Tibial artery (tissue), 4 donors: ENCODE data around the gene ZNF813.
A peak's percentile ranks its signal among the peaks of the same experiment; 100 is the strongest.
"Not testable (repeated sequence)": the region's sequence is repeated elsewhere in the genome, so short reads cannot be mapped to it uniquely, and the experiment has no call there.

Experiments
- DNase-seq, 2 donors: peaks; one replicate each; pipeline ENCODE4 v3.0.0-alpha.2; 2019
- H3K27ac ChIP-seq, 2 donors: fragments of 200-600 bp; sonication (generic) in 1 of 2; 1 replicate in 1 of 2; 2 replicates in 1 of 2; pipeline ENCODE4 v1.5.1; 2018 to 2019; ENCODE audit warnings: mild to moderate bottlenecking in 1 of 2
- H3K27me3 ChIP-seq, 2 donors: fragments of 200-600 bp; sonication (generic) in 1 of 2; one replicate each; pipeline versions ENCODE4 v1.5.1 to v1.6.0; 2016 to 2019
- H3K36me3 ChIP-seq, 3 donors: fragments of 200-600 bp; sonication (generic) in 2 of 3; one replicate each; pipeline ENCODE4 v1.5.1; 2016 to 2019; ENCODE audit warnings: mild to moderate bottlenecking in 2 of 3
- H3K4me1 ChIP-seq, 4 donors: fragments of 200-600 bp; sonication (generic) in 2 of 4; 1 replicate in 3 of 4; 2 replicates in 1 of 4; pipeline ENCODE4 v1.5.1; 2016 to 2019
- H3K4me3 ChIP-seq, 2 donors: fragments of 200-600 bp; sonication (generic) in 1 of 2; 1 replicate in 1 of 2; 2 replicates in 1 of 2; pipeline ENCODE4 v1.5.1; 2018 to 2019; ENCODE audit warnings: mild to moderate bottlenecking in 2 of 2
- H3K9me3 ChIP-seq, 3 donors: fragments of 200-600 bp; sonication (generic) in 1 of 3; one replicate each; pipeline ENCODE4 v1.5.1; 2016 to 2019
- CTCF ChIP-seq, 2 experiments: fragments of 200-600 bp in 1 of 2; fragments of 450-650 bp in 1 of 2; IDR thresholded peaks; one replicate each; pipeline ENCODE4 v1.5.1; 2017 to 2019; ENCODE audit warnings: antibody characterized with exemption in 2 of 2, mild to moderate bottlenecking in 1 of 2, moderate library complexity in 1 of 2
- intact Hi-C: fragments of 100-400 bp; cut with DNase I; formaldehyde crosslinking; loops from one replicate; pipeline ENCODE4 v1.15.0; 2023; ENCODE audit warnings: low total_unique reads

Gene ZNF813

GRCh38 chr19:53467485-53468262, at the start of gene ZNF813:
Gene ZNF813, plus strand, starts transcription at chr19:53467733. Its CDS starts 16,090 bp downstream, at chr19:53483823.
- intact Hi-C loops = loop anchor here (10.0 kb wide), 1 partner anchor 47 kb away; no protein-coding TSS in a partner anchor
- peaks cover 0 to 1% (median 0%) of the 10 kb centered on the region in 3 donors for H3K36me3 ChIP-seq
- TF ChIP-seq CTCF (IDR thresholded peaks at IDR 0.05) = no peak
- peak within 1 kb of the TSS; percentile 60 to 83 for H3K4me3 ChIP-seq
- peak within 1 kb of the TSS; percentile 53 to 76 for H3K27ac ChIP-seq
- DNase-seq = peak; percentile 96 to 97
- no peaks in the 10 kb centered on the region for H3K27me3 ChIP-seq
- H3K4me1 ChIP-seq = peaks cover 0 to 22% (median 8%) of the 10 kb centered on the region in 4 donors
- peaks cover 0 to 6% (median 0%) of the 10 kb centered on the region in 3 donors for H3K9me3 ChIP-seq

- H3K9me3 ChIP-seq, H3K4me3 ChIP-seq, H3K36me3 ChIP-seq, DNase-seq, H3K27me3 ChIP-seq, H3K4me1 ChIP-seq, H3K27ac ChIP-seq: not testable (repeated sequence)
- intact Hi-C loops = loop anchor here (5.0 to 10.0 kb wide), 2 partner anchors 94 to 327 kb away; no protein-coding TSS in a partner anchor
Observed at GRCh38 chr19:53420520-53421315, 46.8 kb upstream of the ZNF813 start.

GRCh38 chr19:53422551-53422950, 45.0 kb upstream of the ZNF813 start:
- Histone ChIP-seq H3K4me1 (peaks cover 0 to 4% (median 0%) of the 10 kb centered on the region in 4 donors), H3K27ac (no peak overlapping the region), H3K4me3 (no peak overlapping the region), H3K9me3 (no peaks in the 10 kb centered on the region), H3K36me3 (no peaks in the 10 kb centered on the region), H3K27me3 (no peaks in the 10 kb centered on the region)
- no peak for TF ChIP-seq CTCF (IDR thresholded peaks at IDR 0.05)
- no peak for DNase-seq
- intact Hi-C loops = loop anchor here (5.0 to 10.0 kb wide), 2 partner anchors 92 to 325 kb away; no protein-coding TSS in a partner anchor

- not testable (repeated sequence) for DNase-seq, H3K36me3 ChIP-seq, H3K9me3 ChIP-seq, H3K4me3 ChIP-seq, H3K27ac ChIP-seq, H3K27me3 ChIP-seq, H3K4me1 ChIP-seq
- intact Hi-C loops = loop anchor here (5.0 to 10.0 kb wide), 2 partner anchors 92 to 324 kb away; no protein-coding TSS in a partner anchor
Observed at GRCh38 chr19:53423074-53423473, 44.5 kb upstream of the ZNF813 start.

- H3K4me1 ChIP-seq, H3K9me3 ChIP-seq, H3K27ac ChIP-seq, DNase-seq, H3K27me3 ChIP-seq, H3K4me3 ChIP-seq, H3K36me3 ChIP-seq: not testable (repeated sequence)
- intact Hi-C loops = loop anchor here (5.0 to 10.0 kb wide), 2 partner anchors 91 to 324 kb away; no protein-coding TSS in a partner anchor
Observed at GRCh38 chr19:53423680-53424079, 43.9 kb upstream of the ZNF813 start.

GRCh38 chr19:53424968-53425597, 42.5 kb upstream of the ZNF813 start:
- intact Hi-C loops = loop anchor here (5.0 to 10.0 kb wide), 2 partner anchors 90 to 322 kb away; no protein-coding TSS in a partner anchor
- no peak overlapping the region for H3K27ac ChIP-seq
- peak; percentile 68 to 70 for TF ChIP-seq CTCF (IDR thresholded peaks at IDR 0.05)
- DNase-seq = peak; percentile 71 to 82
- no peaks in the 10 kb centered on the region for H3K9me3 ChIP-seq
- H3K36me3 ChIP-seq = no peaks in the 10 kb centered on the region
- peaks cover 0 to 4% (median 0%) of the 10 kb centered on the region in 4 donors for H3K4me1 ChIP-seq
- no peaks in the 10 kb centered on the region for H3K27me3 ChIP-seq
- H3K4me3 ChIP-seq = no peak overlapping the region
